Measurements from ENCODE around the gene ATP2C2.
"Not testable (repeated sequence)": the region's sequence is repeated elsewhere in the genome, so short reads cannot be mapped to it uniquely, and the experiment has no call there.

The ATP2C2 gene

DNA sequence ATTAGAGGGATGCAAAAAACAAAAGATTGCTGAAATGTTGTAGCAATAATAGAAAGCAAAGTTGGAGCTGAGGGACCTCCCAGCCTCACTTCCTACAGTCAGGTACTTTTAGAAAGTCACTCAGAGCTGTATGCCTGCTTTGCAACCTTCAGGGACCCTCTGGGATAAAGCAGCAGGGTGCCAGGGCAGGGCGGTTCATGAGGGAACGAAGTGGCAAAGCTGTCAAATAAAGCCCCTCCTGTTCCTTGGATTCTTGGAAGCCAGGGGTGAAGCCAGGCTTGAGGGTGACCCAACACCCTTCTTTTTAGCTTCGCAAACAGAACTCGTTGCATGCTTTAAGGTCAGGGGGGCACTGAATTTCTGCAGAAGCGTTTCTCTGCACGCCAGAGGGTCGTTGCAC lies 767 bp downstream of the ATP2C2 start:
- no peak for DNase-seq

DNA sequence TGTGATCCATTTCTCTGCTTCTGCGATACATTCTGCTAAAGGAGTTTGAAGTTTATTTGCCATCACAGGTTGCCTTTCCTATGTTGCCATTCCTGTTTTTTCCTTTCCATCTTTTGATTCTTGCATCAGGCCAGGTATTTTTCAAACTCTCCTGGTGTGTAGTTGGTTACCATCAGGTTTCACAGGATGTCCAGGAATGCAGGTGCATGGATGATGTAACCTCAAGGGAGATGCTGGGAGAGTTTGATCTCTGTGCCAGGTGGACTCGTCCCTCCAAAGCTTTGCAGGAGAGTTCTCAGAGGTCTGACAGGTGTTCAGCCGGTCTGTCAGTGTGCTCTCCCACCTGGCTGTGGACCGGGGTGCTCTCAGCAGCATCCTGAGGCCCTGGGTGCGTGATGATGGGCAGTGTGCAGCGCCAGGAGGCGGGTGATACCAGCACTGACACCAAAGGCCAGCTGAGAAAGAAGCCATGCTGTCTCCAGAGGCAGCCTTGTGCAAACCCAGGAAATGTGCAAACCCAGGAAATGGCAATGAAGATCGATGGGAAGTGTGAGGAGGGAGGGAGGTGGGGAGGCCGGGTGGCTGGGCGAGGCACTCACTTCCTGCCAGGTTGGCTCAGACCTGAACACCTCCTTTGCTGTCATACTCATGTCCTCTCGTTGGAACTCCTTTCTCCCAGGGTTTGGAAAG lies 1.7 kb downstream of the ATP2C2 start:
- DNase-seq, result no peak

DNA sequence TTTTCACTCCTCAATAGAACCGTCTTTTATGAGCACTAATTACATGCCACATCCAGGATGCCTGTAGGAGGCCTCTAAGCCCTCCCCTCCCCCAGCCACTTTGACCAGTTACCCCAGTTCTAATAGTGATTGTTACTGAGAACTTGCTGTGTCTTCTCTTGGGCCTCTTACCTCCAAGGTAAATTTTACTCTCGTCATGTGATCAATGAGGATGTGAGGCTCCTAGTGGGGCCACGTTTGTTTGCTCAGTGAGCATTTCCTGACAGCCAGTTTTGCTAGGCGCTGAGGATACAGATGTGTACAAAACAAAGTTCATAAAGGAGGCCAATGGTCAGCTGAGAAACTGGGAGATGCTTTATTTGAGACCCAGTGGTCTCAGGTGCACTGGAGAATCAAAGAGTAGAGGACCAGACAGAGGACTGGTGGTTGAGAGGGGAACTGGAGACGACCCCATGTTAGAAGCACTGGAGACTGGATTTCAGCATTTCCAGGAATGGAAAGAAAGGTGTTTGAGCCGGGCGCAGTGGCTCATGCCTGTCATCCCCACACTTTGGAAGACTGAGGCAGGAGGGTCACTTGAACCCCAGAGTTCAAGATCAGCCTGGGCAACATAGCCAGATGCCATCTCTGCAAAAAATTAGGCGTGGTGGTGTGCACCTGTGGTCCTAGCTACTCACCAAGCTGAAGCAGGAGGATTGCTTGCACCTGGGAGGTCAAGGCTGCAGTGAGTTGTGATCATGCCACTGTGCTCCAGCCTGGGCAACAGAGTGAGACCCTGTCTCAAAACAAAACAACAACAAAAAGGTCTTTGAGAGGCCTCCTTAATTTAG lies 2.6 kb downstream of the ATP2C2 start:
- no peak for DNase-seq

DNA sequence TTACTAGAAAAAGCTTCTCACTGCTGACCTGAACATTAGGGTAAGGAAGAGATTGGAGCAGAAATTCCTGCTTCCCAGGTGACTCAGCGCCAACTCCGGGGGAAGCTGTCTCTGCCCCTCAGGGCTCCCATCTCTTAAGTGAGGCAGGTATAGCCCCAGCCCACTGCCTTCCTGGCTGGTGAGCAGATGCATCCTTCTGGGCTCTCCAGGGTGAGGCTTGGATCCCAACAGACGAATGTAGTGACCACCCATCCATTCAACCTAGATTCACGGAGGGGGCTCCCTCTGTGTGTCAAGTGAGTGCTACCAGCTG lies 3.2 kb downstream of the ATP2C2 start:
- DNase-seq, result no peak

DNA sequence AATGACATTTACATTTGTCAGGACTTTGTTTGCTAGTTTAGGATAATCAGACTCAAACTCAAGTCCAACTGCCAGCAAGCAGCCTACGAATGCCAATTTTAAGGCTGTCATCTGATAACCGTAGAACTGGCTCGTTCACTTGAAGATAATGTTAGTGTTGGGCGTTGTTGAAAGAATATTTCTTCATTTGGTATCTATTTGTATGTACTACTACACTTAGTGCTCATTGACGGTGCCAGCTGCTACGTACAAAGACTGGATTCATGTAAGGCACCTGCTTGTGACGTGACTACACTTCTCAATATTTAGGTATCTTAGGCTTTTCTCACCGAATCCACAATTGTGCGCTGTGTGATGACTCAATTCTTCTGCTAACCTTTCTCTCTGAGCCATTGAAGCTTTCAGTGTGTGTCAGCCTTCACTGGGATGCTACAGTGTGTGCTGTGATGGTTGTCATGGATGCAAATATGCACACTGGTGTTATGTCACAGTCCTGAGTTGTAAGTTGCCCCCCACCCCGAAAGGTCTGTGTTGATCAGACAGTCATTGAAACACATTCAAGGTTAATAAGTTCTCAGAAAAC lies 5.7 kb downstream of the ATP2C2 start:
- no peak for DNase-seq

DNA sequence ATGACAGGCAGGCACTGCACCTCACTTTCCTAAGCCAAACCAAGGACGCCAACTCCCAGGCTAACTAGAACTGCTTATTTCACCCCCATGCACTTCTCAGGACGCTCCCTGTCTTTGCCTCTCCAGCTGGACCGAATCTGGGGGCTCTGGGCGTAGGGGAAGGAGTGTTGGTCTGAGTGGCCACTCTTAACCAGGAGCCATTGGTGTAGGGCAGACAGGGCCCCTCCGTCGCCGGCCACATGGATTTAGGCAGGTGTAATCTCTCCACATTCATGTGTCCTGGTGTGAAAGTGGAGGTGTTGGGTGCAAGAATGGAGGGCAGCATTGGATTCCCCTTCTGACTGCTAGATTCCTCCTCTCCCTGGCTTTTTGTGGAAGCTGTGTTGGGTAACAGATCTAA lies 9.8 kb downstream of the ATP2C2 start:
- no peak for DNase-seq

DNA sequence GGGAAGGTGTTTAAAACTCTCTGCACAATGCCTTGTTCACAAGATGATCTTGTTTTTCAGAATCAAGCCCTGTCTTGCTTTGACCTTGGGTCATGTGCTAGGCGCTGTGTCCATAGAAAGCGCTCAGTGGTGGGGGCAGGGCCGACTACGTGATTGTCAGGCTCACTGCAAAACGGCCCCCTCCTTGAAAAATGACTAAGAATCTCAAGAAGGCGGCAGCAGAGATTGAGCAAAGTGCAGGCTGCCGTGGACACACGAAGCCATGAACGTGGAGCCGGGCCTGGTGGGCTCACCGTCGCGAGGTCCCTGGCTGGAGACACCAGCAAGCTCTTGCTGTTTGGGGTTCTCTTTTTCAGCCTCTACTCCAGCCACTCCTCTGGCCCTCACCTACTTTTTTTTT lies 10.2 kb downstream of the ATP2C2 start:
- DNase-seq, result no peak

DNA sequence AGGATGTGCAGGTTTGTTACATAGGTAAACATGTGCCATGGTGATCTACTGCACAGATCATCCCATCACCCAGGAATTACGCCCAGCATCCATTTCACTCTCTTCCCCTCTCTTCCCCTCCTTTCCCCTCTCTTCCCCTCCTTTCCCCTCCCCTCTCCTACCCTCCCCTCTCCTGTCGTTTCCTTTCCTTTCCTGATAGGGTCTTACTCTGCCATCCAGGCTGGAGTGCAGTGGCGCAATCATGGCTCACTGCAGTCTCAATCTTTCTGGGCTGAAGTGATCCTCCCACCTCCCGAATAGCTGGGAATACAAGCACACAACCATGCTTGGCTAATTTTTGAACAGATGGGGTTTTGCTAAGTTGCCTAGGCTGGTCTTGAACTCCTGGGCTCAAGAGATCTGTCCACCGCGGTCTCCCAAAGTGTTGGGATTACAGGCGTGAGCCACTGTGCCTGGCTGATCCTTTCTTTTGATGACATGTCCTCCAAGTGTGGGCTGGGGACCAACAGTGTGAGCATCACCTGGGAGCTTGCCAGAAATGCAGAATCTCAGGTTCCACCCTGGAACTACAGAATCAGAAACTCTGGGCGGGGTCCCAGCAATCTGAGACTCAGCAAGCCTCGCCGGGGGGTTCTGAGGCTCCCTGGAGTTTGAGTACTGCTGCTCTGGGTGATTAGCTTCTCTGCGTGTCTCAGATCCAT lies 10.8 kb downstream of the ATP2C2 start:
- DNase-seq, result no peak

DNA sequence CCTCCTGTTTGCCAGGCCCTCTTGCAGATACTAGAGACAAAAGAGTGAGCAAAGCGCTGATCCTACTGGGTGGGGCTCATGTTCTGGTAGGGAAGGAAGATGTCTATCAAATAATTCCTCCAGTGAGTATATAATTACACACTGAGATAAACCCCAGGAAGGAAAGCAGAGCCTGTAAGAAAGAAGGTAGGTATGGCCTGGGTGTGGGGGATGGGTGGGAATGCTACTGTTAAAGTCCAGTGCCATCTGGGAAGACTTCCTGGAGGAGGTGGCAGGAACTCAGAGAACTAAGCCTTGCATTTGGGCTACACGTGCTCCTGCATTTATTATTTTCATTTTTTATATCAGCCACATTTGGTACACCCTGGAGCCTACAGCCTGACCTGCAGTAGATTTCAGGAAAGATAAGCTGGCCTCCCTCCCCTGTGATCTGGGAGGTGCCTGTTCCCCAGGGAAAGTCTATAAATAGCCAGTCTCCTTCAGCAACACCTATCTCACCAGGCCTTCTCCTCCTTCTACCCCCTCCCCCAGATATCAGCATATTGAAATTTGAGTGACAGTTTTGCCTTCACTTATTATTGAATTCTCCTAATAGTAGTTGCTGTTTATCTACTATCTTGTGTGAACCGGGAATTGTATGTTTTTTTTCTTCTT lies 11.5 kb downstream of the ATP2C2 start:
- no peak for DNase-seq

DNA sequence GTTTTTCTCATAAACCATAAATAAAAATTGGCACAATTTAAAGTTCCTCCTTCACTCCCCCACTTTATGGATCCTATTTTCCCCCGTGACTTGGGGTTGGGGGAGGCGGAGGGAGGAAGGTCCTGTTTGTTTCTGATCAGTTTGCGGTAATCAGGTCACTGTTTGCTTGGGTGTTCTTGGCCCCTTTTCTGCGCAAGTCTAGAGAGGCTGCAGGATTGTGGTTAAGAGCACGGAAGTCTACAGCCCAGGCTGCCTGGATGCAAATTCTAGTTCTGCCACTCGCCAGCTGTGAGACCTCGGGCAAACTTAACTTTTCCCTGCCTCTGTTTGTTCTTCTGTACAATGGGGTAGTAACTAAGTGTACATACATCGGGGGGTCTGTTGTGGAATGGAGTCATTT lies 12.1 kb downstream of the ATP2C2 start:
- peak; percentile 49 for DNase-seq

DNA sequence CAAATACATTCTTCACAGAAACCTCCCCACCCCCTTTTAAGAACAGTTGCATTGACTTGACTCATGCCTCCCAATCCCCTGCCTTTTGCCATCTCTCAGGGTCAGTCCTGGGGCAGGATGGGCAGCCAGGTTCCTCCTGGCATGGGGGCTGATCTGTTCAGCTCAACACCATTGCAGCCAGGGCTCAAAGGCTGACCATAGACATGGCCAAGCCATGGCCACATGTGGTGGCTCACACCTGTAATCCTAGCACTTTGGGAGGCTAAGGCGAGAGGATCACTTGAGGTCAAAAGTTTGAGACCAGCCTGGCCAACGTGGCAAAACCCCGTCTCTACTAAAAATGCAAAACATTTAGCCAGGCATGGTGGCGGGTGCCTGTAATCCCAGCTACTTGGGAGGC lies 14.1 kb downstream of the ATP2C2 start:
- no peak for DNase-seq

DNA sequence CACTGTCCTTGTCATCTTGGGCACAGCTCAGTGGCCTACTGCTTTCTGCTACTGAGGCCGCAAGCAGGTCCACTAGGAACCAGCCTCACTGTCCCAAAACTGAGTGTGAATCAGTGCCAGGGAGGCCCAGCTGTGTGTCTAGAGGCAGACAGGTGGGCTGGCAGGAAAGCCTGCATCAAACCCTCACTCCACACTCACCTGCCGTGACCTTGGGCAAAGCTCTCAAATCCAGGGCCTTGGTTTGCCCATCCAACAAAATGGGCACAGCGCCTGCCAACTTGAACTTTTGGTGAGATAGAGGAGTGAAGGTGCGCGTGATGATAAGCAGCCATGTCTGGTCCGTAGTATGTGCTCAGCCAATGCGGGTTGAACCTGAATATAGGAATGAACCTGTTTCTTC lies 14.8 kb downstream of the ATP2C2 start:
- DNase-seq, result no peak

DNA sequence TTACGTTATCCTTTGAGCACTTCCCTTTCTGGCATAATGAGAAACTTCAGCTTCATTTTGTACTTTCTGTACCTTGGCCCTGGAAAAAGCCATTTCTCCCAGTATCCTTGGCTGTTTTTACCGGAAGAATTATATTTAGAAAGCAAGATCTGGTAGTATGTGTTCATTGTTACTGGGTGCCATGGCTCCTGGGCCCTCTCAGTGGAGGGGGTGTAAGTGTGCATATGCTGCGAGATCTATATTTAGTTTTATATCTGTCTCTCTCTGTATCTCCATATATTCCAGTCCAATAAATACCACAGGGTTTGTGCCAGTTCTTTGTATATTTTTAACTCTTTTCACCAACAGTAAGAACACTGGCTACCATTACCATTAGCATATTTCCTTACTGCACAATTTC lies 17.7 kb downstream of the ATP2C2 start:
- DNase-seq, result no peak

DNA sequence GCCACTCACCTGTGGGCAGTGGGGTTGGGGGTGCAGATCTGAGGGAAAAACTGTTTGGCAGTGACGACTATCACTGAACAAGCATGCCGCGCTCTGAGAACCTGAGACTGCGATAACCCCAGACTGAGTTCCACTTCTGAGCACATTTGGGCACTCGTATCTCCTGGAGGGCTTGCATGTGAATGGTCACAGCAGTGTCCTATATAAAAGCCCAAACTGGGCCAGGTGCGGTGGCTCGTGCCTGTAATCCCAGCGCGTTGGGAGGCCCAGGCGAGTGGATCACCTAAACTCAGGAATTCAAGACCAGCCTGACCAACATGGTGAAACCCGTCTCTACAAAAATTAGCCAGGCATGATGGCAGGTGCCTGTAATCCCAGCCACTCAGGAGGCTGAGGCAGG lies 18.7 kb downstream of the ATP2C2 start:
- no peak for DNase-seq

DNA sequence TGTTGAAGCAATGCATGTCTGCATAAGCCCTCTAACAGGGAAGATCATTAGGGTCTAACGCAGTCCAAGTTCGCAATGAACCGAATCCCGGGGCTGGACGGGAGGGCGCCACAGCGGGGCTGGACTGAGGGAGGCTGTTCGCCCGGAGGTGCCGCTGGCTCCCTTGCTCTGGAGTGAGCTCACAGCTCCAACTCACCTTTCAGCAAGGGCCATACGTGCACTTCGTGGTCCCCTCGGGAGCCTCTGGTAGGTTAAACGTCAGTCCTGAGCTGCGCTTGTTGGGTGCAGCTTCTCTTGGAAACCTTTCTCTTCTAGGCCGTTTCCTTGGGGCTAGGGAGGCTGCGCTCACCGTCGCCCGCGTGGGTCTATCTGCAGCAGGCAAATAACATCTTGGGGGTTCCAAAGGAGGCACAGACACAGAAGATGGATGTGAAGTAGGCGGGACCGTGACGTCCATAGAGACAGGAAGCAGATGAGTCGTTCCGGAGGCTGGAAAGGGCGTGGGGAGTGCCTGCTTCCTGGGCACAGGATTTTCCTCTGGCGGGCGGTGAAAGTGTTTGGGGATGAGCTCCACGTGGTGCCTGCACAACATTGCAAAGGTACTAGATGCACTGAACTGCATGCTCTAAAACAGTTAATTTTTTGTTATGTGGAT lies 21.9 kb downstream of the ATP2C2 start:
- no peak for DNase-seq

DNA sequence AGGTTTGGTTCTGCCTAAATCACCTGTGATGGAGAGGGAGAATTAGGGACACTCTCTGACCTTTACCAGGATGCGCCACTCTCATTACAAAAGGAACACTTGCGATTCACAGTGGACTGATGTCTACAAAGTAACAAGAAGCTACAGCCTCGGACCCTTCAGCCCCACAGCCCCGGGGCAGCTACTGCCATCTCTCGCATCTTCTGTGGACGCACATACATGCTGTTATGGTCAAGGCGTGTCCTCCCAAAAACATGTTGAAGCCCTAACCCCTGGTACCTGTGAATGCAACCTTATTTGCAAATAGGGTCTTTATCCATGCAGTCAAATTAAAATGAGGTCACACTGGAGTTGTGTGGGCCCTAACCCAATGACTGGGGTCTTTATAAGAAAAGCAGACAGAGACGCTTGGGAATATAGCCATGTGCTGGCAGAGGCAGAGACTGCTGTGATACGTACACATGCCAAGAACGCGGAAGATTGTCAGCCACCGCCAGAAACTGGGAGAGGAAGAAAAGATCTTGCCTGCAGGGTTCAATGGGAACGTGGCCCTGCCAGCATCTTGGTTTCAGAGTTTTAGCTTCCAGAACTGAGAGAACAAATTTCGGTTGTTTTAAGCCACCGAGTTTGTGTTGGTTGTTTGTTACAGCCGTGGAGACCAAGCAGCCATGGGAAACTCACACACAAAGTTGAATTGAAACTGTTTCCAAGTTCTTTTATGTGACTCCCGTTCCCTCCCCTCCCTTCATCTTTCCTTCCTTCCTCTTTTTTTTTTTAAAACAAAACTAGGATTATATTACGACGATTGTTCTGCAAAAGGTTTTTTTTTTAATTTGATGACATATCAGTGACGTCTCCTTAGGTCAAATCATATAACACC lies 23.1 kb downstream of the ATP2C2 start:
- peak; percentile 83 for DNase-seq

DNA sequence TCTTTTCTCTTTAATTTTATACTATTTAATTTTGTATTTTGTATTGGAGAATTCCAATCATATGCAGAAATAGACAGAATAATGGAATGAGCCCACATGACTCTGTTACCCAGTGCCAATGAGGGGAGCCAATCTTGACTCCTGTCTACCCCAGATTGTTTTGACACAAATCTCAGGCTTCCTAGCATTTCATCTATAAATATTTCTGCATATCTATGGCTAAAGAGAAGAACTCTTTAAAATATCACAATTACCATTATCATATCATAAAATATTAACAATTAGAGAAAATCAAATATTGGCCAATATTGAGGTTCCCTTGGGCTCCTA lies 23.7 kb downstream of the ATP2C2 start:
- no peak for DNase-seq

DNA sequence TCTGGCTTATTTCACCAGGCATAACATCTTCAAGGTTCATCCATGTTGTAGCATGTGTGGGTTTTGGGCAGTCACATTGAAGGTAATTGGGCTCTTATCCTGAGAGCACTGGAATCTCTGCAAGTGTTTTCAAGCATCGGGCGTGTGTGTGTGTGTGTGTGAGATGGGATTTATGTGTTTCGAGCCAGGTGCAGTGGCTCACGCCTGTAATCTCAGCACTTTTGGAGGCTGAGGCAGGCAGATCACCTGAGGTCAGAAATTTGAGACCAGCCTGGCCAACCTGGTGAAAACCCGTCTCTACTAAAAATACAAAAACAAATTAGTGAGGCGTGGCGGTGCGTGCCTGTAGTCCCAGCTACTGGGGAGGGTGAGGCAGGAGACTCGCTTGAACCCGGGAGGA lies 27.7 kb downstream of the ATP2C2 start:
- DNase-seq, result not testable (repeated sequence)

DNA sequence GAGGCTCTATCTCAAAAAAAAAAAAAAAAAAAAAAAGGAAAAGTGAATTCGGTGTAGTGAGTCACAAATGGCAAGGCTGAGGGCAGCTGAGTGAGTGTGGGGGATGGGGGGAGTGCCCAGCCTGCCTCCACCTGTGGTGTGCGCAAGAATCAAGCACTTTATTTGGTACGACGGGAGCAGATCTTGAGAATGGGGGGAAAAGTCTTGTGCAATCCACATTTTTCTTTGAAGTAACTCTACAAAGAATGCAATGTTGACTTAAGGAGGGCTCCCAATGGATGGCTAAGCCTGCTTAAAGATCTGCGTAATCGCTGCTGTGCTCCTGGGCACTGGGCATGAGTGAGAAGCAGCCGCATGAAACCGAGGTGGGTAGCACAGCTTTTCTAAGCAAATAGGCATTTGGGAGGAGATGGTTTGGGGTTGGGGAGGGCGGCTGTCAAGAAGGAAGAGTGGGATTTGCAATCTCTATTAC lies 28.2 kb downstream of the ATP2C2 start:
- DNase-seq, result peak; percentile 52

DNA sequence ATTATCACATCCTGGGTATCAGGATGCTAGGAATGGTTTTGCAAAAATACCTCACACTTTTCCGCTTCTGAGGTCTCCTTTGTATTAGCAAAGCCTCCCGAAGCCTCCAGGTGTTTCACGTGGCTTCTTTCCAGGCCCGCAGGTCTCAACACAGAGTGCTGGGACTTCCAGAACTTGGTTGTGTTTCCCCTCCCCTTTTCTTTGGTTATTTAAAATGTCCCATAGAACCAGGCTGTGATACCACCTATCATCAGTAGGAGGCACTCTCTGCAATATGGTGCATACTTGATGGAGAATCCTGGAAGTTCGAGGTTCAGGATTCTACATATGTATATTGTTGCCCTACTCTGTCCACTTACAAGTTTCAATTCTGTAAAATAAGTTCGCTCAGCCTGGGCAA lies 28.8 kb downstream of the ATP2C2 start:
- no peak for DNase-seq

DNA sequence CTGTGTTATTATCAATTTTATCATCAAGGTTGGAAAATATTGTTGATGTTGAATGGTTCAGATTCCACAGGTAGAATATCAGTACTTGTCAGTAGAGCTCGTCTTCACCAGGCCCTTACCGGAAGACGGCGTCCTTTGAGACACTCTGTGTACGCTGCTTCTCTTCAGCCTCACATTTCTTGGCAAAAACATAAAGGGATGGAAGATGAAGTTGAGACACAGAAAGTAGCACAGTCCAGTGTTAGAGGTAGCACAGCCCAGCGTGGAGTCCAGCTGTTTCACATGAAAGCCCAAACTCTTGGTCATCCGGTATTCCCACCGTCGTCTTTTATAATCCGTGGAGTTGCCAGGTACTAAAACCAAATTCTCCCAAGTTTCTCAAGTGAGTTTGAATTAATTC lies 30.4 kb downstream of the ATP2C2 start:
- no peak for DNase-seq

DNA sequence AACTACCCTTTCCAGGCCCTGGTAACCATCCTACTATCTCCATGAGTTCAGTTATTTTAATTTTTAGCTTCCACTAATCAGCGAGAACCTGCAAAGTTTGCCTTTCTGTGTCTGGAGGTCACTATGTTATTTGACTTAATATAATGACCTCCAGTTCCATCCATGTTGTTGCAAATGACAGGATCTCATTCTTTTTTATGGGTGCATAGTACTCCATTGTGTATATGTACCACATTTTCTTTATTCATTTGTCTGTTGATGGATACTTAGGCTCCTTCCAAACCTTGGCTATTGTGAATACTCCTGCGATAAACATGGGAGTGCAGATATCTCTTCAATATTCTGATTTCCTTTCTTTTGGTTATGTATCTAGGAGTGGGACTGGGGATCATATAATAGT lies 31.6 kb downstream of the ATP2C2 start:
- DNase-seq, result not testable (repeated sequence)
